IPS-18c (cell line): ENCODE data around the gene SPANXN4.

Experiments used
- H3K4me3 ChIP-seq: 2 replicates; pipeline ENCODE4 v1.7.0; 2013; ENCODE audit warnings: low read depth, mild to moderate bottlenecking, low read length, moderate library complexity; ENCODE audit not compliant: insufficient read depth
- H3K9me3 ChIP-seq: one replicate; pipeline ENCODE4 v1.6.1; 2013; ENCODE audit warnings: mild to moderate bottlenecking, low read length, moderate library complexity; ENCODE audit not compliant: control insufficient read depth, insufficient read depth

SPANXN4 gene

GRCh38 chrX:143025628-143026027 lies at the start of gene SPANXN4:
SPANXN4 (plus strand) TSS chrX:143025928; CDS start chrX:143026015, 87 bp downstream.
- H3K9me3 ChIP-seq, result peaks cover 5% of the 10 kb centered on the region

GRCh38 chrX:142977128-142977914 lies 48.4 kb upstream of the SPANXN4 start:
- Histone ChIP-seq H3K9me3 (peaks cover 3% of the 10 kb centered on the region), H3K4me3 (no peak overlapping the region)

More at GRCh38 chrX:143025628-143026027, at the start of gene SPANXN4:
- H3K4me3 ChIP-seq, result no peak within 1 kb of the TSS

GRCh38 chrX:142978130-142978684 lies 47.5 kb upstream of the SPANXN4 start:
- Histone ChIP-seq H3K4me3 (no peak overlapping the region), H3K9me3 (peaks cover 3% of the 10 kb centered on the region)

GRCh38 chrX:142982679-142983078 lies 43.0 kb upstream of the SPANXN4 start:
- Histone ChIP-seq H3K4me3 (no peak overlapping the region), H3K9me3 (peaks cover 3% of the 10 kb centered on the region)

GRCh38 chrX:142994988-142995387 lies 30.7 kb upstream of the SPANXN4 start:
- no peak overlapping the region for H3K4me3 ChIP-seq

GRCh38 chrX:142998447-142999198 lies 27.1 kb upstream of the SPANXN4 start:
- Histone ChIP-seq H3K4me3 (no peak overlapping the region), H3K9me3 (peaks cover 8% of the 10 kb centered on the region)

More at GRCh38 chrX:142994988-142995387, 30.7 kb upstream of the SPANXN4 start:
- H3K9me3 ChIP-seq, result peaks cover 8% of the 10 kb centered on the region

- peaks cover 8% of the 10 kb centered on the region for H3K9me3 ChIP-seq
These were observed 26.5 kb upstream of the SPANXN4 start for GRCh38 chrX:142999199-142999701.

GRCh38 chrX:143002206-143002605 lies 23.5 kb upstream of the SPANXN4 start:
- Histone ChIP-seq H3K9me3 (peaks cover 3% of the 10 kb centered on the region), H3K4me3 (no peak overlapping the region)

More at GRCh38 chrX:142999199-142999701, 26.5 kb upstream of the SPANXN4 start:
- no peak overlapping the region for H3K4me3 ChIP-seq

- no peak overlapping the region for H3K4me3 ChIP-seq
- H3K9me3 ChIP-seq, result peaks cover 5% of the 10 kb centered on the region
These were observed 8.5 kb upstream of the SPANXN4 start for GRCh38 chrX:143017272-143017671.

- Histone ChIP-seq H3K9me3 (peaks cover 5% of the 10 kb centered on the region), H3K4me3 (no peak overlapping the region)
These were observed 1.5 kb downstream of the SPANXN4 start for GRCh38 chrX:143027275-143027674.

- peaks cover 9% of the 10 kb centered on the region for H3K9me3 ChIP-seq
- H3K4me3 ChIP-seq, result no peak overlapping the region
These were observed 21.8 kb downstream of the SPANXN4 start for GRCh38 chrX:143047511-143047910.

GRCh38 chrX:143058120-143058519 lies 32.4 kb downstream of the SPANXN4 start:
- Histone ChIP-seq H3K9me3 (peaks cover 7% of the 10 kb centered on the region), H3K4me3 (no peak overlapping the region)

- peaks cover 7% of the 10 kb centered on the region for H3K9me3 ChIP-seq
These were observed 55.5 kb downstream of the SPANXN4 start for GRCh38 chrX:143081231-143081630.

GRCh38 chrX:143082537-143082936 lies 56.8 kb downstream of the SPANXN4 start:
- Histone ChIP-seq H3K9me3 (peaks cover 10% of the 10 kb centered on the region), H3K4me3 (no peak overlapping the region)

More at GRCh38 chrX:143081231-143081630, 55.5 kb downstream of the SPANXN4 start:
- H3K4me3 ChIP-seq, result no peak overlapping the region
